HEK293 (cell line): Measurements from ENCODE around the gene ZNF524.

Source experiments
- CTCF ChIA-PET: fragments of 350-600 bp; formaldehyde crosslinking; extraction: SDS; loops from one replicate; lab custom pipeline; 2021; ENCODE audit warnings: antibody characterized with exemption; lab: Yijun Ruan, JAX
- POLR2A ChIA-PET: fragments of 300-600 bp; formaldehyde crosslinking; extraction: SDS; loops from one replicate; lab custom pipeline; 2020; ENCODE audit warnings: antibody characterized with exemption, inconsistent platforms; lab: Yijun Ruan, JAX
- H3K27ac ChIP-seq: fragments of 200-500 bp; sonication (Bioruptor generic); 2 replicates; pipeline ENCODE4 v1.5.1; 2014; ENCODE audit warnings: low read depth, low read length, control low read depth, inconsistent platforms; ENCODE audit errors: extremely low read depth
- H3K36me3 ChIP-seq, 2 experiments: fragments of 200-500 bp in 1 of 2; sonication (Bioruptor generic) in 1 of 2; 1 replicate in 1 of 2; 2 replicates in 1 of 2; pipeline ENCODE4 v1.5.1; 2014 to 2017; ENCODE audit warnings: inconsistent platforms in 2 of 2, low read length in 2 of 2; ENCODE audit not compliant: control insufficient read depth in 2 of 2, insufficient read depth in 1 of 2
- H3K4me1 ChIP-seq: fragments of 200-500 bp; sonication (Bioruptor generic); 2 replicates; pipeline ENCODE4 v1.5.1; 2014; ENCODE audit warnings: mild to moderate bottlenecking, low read length, inconsistent platforms; ENCODE audit not compliant: control insufficient read depth, insufficient read depth
- H3K4me3 ChIP-seq: 2 replicates; pipeline ENCODE4 v1.5.1; 2011; ENCODE audit warnings: low read depth, mild to moderate bottlenecking, control low read depth, low read length, moderate library complexity
- H3K9me3 ChIP-seq: fragments of 200-500 bp; sonication (Bioruptor generic); 2 replicates; pipeline ENCODE4 v1.5.1; 2014; ENCODE audit warnings: low read depth, low read length, inconsistent platforms; ENCODE audit not compliant: control insufficient read depth, insufficient read depth
- IKZF3 ChIP-seq: fragments of 450-650 bp; IDR thresholded peaks from 2 replicates; pipeline ENCODE4 v1.5.0; 2018; ENCODE audit warnings: missing biosample characterization, mild to moderate bottlenecking, missing genetic modification characterization, moderate library complexity
- KLF8 ChIP-seq: fragments of 450-650 bp; formaldehyde crosslinking; IDR thresholded peaks from 2 replicates; pipeline ENCODE4 v1.5.1; 2016; ENCODE audit warnings: missing biosample characterization, missing genetic modification characterization
- SCRT2 ChIP-seq: fragments of 450-650 bp; formaldehyde crosslinking; IDR thresholded peaks from 2 replicates; pipeline ENCODE4 v1.5.1; 2016; ENCODE audit warnings: missing biosample characterization, missing genetic modification characterization
- ZNF132 ChIP-seq: fragments of 450-650 bp; formaldehyde crosslinking; IDR thresholded peaks from 2 replicates; pipeline ENCODE4 v1.5.1; 2017; ENCODE audit warnings: missing biosample characterization, missing genetic modification characterization, borderline replicate concordance
- ZNF24 ChIP-seq: fragments of 450-650 bp; formaldehyde crosslinking; IDR thresholded peaks from 2 replicates; pipeline ENCODE4 v1.5.1; 2016; ENCODE audit warnings: missing biosample characterization, missing genetic modification characterization
- ZNF266 ChIP-seq: fragments of 450-650 bp; formaldehyde crosslinking; IDR thresholded peaks from 2 replicates; pipeline ENCODE4 v1.5.1; 2016; ENCODE audit warnings: missing biosample characterization, missing genetic modification characterization, low read depth
- ZNF302 ChIP-seq: fragments of 450-650 bp; formaldehyde crosslinking; IDR thresholded peaks from 2 replicates; pipeline ENCODE4 v1.5.1; 2016; ENCODE audit warnings: missing biosample characterization, missing genetic modification characterization, low read depth
- ZNF350 ChIP-seq: fragments of 450-650 bp; formaldehyde crosslinking; IDR thresholded peaks from 2 replicates; pipeline ENCODE4 v1.5.0; 2017; ENCODE audit warnings: missing biosample characterization, mild to moderate bottlenecking, missing genetic modification characterization
- ZNF404 ChIP-seq: fragments of 450-650 bp; formaldehyde crosslinking; IDR thresholded peaks from 2 replicates; pipeline ENCODE4 v1.5.1; 2017; ENCODE audit warnings: missing biosample characterization, missing genetic modification characterization
- ZNF596 ChIP-seq: fragments of 450-650 bp; IDR thresholded peaks from 2 replicates; pipeline ENCODE4 v1.5.0; 2018; ENCODE audit warnings: missing biosample characterization, mild to moderate bottlenecking, missing genetic modification characterization, moderate library complexity
- ZNF610 ChIP-seq: fragments of 450-650 bp; formaldehyde crosslinking; IDR thresholded peaks from 2 replicates; pipeline ENCODE4 v1.5.1; 2016; ENCODE audit warnings: missing biosample characterization, missing genetic modification characterization, borderline replicate concordance
- ZNF626 ChIP-seq: fragments of 450-650 bp; sonication (Bioruptor Pico); formaldehyde crosslinking; IDR thresholded peaks from 2 replicates; pipeline ENCODE4 v1.5.1; 2018; ENCODE audit warnings: missing biosample characterization, missing genetic modification characterization, inconsistent platforms
- ZNF664 ChIP-seq: fragments of 450-650 bp; formaldehyde crosslinking; IDR thresholded peaks from 2 replicates; pipeline ENCODE4 v1.5.1; 2016; ENCODE audit warnings: missing biosample characterization, missing genetic modification characterization
- ZNF785 ChIP-seq: fragments of 450-650 bp; formaldehyde crosslinking; IDR thresholded peaks from 2 replicates; pipeline ENCODE4 v1.5.1; 2016; ENCODE audit warnings: missing biosample characterization, missing genetic modification characterization
- ZNF830 ChIP-seq: fragments of 450-650 bp; IDR thresholded peaks from 2 replicates; pipeline ENCODE4 v1.5.0; 2018; ENCODE audit warnings: missing biosample characterization, missing genetic modification characterization, low read depth, mild to moderate bottlenecking, moderate library complexity
- TF ChIP-seq, protein P1 (sequence below): fragments of 450-650 bp; formaldehyde crosslinking; IDR thresholded peaks from 2 replicates; pipeline ENCODE4 v1.5.1; 2016; ENCODE audit warnings: missing biosample characterization, missing genetic modification characterization
- TF ChIP-seq, protein P2 (sequence below): fragments of 450-650 bp; formaldehyde crosslinking; IDR thresholded peaks from 2 replicates; pipeline ENCODE4 v1.5.1; 2016; ENCODE audit warnings: missing biosample characterization, missing genetic modification characterization
- TF ChIP-seq, protein P3 (sequence below): fragments of 450-650 bp; formaldehyde crosslinking; IDR thresholded peaks from 2 replicates; pipeline ENCODE4 v1.5.1; 2017; ENCODE audit warnings: missing biosample characterization, missing genetic modification characterization

Gene ZNF524

DNA sequence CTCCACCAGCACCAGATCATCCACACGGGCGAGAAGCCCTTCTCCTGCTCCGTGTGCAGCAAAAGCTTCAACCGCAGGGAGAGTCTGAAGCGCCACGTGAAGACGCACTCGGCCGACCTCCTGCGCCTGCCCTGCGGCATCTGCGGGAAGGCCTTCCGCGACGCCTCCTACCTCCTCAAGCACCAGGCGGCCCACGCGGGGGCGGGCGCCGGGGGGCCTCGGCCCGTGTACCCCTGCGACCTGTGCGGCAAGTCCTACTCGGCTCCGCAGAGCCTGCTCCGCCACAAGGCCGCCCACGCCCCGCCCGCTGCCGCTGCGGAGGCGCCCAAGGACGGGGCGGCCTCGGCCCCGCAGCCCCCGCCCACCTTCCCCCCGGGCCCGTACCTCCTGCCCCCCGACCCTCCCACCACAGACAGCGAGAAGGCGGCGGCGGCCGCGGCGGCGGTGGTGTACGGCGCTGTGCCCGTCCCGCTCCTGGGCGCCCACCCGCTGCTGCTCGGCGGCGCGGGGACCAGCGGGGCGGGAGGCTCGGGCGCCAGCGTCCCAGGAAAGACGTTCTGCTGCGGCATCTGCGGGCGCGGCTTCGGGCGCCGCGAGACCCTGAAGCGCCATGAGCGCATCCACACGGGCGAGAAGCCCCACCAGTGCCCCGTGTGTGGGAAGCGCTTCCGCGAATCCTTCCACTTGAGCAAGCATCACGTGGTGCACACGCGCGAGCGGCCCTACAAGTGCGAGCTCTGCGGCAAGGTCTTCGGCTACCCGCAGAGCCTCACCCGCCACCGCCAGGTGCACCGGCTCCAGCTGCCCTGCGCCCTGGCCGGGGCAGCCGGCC is 14.8 kb downstream of the ZNF524 start:
- Histone ChIP-seq H3K36me3 (peaks cover 9 to 33% of the 10 kb centered on the region in 2 experiments; a peak in 2 of 3 replicates), H3K9me3 (no peaks in the 10 kb centered on the region), H3K27ac (no peak overlapping the region), H3K4me3 (no peak overlapping the region), H3K4me1 (no peaks in the 10 kb centered on the region)
- POLR2A ChIA-PET, result no interaction called here
- CTCF ChIA-PET, result no interaction called here
- TF ChIP-seq ZNF350 (no peak), ZNF132 (tag by site-specific recombination) (no peak), IKZF3 (tag by site-specific recombination) (no peak), ZNF785 (no peak), ZNF404 (tag by site-specific recombination) (no peak), ZNF830 (tag by site-specific recombination) (no peak), ZNF596 (no peak), KLF8 (tag by site-specific recombination) (no peak), ZNF24 (tag by site-specific recombination) (no peak), SCRT2 (tag by site-specific recombination) (no peak), ZNF266 (tag by site-specific recombination) (no peak), ZNF626 (tag by site-specific recombination) (no peak), ZNF610 (tag by site-specific recombination) (no peak), ZNF664 (tag by site-specific recombination) (no peak), ZNF302 (no peak)
- TF ChIP-seq, protein P1, sequence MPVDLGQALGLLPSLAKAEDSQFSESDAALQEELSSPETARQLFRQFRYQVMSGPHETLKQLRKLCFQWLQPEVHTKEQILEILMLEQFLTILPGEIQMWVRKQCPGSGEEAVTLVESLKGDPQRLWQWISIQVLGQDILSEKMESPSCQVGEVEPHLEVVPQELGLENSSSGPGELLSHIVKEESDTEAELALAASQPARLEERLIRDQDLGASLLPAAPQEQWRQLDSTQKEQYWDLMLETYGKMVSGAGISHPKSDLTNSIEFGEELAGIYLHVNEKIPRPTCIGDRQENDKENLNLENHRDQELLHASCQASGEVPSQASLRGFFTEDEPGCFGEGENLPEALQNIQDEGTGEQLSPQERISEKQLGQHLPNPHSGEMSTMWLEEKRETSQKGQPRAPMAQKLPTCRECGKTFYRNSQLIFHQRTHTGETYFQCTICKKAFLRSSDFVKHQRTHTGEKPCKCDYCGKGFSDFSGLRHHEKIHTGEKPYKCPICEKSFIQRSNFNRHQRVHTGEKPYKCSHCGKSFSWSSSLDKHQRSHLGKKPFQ (tag by site-specific recombination), result no peak
- TF ChIP-seq, protein P2, sequence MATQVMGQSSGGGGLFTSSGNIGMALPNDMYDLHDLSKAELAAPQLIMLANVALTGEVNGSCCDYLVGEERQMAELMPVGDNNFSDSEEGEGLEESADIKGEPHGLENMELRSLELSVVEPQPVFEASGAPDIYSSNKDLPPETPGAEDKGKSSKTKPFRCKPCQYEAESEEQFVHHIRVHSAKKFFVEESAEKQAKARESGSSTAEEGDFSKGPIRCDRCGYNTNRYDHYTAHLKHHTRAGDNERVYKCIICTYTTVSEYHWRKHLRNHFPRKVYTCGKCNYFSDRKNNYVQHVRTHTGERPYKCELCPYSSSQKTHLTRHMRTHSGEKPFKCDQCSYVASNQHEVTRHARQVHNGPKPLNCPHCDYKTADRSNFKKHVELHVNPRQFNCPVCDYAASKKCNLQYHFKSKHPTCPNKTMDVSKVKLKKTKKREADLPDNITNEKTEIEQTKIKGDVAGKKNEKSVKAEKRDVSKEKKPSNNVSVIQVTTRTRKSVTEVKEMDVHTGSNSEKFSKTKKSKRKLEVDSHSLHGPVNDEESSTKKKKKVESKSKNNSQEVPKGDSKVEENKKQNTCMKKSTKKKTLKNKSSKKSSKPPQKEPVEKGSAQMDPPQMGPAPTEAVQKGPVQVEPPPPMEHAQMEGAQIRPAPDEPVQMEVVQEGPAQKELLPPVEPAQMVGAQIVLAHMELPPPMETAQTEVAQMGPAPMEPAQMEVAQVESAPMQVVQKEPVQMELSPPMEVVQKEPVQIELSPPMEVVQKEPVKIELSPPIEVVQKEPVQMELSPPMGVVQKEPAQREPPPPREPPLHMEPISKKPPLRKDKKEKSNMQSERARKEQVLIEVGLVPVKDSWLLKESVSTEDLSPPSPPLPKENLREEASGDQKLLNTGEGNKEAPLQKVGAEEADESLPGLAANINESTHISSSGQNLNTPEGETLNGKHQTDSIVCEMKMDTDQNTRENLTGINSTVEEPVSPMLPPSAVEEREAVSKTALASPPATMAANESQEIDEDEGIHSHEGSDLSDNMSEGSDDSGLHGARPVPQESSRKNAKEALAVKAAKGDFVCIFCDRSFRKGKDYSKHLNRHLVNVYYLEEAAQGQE, result no peak
- TF ChIP-seq, protein P3, sequence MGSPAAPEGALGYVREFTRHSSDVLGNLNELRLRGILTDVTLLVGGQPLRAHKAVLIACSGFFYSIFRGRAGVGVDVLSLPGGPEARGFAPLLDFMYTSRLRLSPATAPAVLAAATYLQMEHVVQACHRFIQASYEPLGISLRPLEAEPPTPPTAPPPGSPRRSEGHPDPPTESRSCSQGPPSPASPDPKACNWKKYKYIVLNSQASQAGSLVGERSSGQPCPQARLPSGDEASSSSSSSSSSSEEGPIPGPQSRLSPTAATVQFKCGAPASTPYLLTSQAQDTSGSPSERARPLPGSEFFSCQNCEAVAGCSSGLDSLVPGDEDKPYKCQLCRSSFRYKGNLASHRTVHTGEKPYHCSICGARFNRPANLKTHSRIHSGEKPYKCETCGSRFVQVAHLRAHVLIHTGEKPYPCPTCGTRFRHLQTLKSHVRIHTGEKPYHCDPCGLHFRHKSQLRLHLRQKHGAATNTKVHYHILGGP (tag by site-specific recombination), result no peak
